Activated T-cell treated with anti-CD3 and anti-CD28 coated beads for 1 hour (primary cell): Measurements from ENCODE around the gene ACOT7.

Source experiments
- DNase-seq: peaks from one replicate; pipeline ENCODE4 v3.0.0-alpha.2; 2020; ENCODE audit warnings: low read depth

Gene ACOT7

DNA sequence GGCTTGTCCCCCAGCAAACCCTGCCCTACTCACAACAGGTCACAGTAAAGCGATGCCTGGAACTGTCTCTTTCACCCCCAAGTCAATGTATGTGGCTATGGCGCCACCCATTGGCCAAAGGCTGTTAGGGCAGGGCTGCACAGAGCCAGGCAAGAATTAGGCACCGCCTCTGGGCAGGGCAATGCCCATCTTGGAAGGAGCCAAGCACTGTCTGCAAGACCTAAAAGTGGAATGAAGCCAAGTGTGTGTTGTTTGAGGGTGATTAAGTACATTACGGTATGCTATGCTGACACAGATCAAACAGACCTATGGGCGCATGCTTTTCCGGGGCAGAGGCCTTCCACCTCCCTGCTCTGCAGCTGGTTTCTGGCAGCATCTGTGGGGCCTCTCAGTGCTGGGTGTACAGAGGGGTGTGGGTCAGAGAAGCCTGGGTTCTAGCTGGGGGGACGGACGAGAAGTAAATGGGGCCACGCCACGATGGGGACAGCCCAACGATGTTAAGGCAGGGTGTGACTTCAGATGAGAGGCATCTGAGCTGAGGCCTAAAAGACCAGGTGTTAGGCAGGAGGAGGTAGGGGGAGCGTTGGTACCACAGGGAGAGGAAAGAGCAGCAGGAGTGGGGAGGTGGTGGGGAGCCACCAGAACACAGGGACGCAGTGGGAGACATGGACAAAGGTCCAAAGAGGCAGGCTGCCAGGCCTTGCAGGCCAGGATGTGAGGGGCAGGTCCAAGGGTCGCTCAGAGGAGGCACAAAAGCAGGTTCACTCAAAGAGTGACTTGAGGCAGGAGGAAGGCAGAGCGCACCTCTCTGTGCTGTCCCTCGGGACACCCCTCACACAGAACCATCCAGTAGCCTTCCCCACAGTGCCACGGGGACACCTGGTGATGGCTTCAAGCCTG, 49.8 kb downstream of the ACOT7 start:
- DNase-seq, result peak; percentile 38

GRCh38 chr1:6342056-6342455, 51.5 kb downstream of the ACOT7 start:
- no peak for DNase-seq

DNA sequence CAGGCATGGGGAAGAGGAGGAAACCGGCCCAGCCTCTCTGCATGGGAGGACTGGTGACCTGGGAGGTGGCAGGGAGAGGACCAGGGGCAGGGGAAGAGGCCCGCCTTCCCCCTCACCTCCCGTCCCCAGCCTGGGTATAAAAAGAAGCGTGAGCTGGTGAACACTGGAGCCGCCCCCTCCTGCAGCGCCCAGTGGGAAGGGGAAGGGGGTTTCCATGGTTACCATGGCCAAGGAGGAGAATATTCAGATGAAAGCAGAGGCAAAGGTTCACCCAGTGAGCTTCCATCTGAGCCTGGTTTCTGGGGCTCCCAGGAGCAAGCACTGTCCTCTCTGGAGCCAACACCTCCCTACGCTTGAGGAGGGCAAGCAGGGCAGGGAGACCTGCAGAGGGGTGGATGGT, 54.9 kb downstream of the ACOT7 start:
- no peak for DNase-seq

DNA sequence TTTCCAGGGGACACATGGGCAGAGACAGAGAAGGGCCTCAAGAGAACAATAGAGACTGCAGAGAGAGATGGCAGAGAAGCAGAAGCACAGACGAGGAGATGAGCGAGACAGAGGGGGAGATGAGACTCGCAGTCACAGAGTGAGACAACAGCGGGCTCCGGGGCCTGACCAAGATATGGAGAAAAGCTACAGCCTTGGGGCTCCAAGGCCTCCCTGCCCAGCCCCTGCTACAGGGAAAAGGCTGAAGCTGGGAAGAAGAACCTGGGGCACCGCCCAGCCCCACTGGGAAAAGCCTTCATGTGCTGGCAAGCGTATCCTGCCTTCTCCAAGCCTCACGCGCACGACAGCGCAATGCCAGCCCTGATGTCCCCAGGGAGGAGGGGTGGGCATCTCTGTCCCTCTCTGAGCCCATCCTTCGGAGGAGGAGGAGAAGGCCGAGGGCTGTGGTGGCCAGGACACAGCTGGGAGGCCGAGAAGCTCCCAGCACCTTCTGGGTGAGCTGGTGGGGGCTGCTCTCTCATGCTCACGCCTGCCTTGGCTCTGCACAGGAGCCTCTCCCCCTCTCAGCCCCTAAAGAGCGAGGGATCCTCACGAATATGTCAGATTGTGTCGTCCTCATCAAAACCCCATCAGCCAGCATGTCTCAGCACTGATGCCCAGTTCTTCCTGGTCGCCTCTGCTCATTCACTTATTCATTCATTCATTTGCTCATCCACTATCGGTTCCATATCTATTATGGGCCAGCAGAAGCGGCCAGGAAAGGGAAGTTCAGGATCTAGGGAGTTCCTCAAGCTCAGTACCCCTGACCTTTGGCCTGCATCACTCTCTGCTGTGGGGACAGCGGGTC, 56.6 kb downstream of the ACOT7 start:
- no peak for DNase-seq

DNA sequence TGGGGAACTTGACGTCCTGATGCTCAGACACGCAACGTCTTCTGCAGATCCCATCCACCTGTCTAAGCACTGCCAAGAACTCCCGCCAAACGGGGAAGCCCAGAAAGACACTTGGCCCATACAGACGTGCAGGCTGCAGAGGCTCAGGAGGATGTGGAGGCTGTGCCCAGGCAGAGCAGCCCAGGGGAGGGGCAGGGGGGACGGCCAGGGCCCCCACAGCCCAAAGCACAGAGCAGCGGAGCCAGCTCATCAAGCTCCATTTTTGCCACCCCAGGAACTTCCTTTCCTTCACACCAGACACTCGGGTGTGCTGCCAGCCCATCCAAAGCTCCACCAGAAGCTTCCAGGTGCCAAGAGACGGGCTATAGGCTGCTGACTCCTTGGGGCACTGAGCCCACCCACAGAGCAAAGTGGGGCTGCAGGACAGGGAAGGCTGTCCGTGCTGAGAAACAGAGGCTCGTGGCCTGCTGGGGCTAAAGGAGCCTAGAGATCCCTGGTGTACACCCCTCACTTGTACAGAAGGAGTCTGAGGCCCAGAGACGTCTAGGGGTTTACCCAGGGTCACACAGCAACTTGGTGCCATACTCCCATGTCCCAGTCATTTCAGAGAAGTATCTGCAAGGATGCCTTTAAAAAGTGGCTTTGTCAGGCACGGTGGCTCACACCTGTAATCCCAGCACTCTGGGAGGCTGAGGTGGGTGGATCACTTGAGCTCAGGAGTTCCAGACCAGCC, 59.1 kb downstream of the ACOT7 start:
- no peak for DNase-seq

GRCh38 chr1:6332821-6333220, 60.7 kb downstream of the ACOT7 start:
- no peak for DNase-seq

DNA sequence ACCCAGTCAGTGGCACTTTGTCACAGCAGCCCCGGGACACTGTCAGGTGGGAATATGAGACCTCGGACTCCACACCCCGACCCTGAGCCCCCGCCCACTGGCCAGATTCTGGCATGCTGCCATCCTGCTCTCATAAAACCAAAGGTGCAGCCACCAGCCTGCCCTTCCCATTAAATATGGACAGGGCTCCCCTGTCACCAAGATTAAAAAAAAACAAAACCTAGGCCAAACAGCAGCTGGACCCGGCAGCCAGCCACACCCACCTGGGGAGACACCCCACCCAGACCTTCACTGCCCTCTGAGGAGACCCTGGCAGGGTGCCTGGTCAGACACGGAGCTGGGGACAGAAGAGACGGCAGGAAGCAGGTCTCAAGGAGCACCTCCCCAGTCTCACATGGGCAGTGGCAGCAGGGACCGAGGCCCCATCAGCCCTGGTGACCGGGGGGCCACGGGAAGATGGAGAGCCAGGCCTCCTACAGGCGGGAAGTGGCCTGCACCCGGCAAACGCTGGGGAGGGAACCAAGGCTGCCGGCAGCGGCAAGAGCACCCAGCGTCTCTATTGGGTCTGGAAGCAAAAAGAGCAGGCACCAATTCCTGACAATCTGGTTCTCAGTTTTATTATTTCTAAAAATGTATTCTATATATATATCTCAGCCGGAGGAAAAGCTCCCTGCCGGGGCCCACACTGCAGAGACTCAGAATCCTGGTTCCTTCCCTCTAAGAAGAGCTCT, 61.9 kb downstream of the ACOT7 start:
- no peak for DNase-seq

- DNase-seq, result no peak
Observed at GRCh38 chr1:6330410-6330911, 63.1 kb downstream of the ACOT7 start.

DNA sequence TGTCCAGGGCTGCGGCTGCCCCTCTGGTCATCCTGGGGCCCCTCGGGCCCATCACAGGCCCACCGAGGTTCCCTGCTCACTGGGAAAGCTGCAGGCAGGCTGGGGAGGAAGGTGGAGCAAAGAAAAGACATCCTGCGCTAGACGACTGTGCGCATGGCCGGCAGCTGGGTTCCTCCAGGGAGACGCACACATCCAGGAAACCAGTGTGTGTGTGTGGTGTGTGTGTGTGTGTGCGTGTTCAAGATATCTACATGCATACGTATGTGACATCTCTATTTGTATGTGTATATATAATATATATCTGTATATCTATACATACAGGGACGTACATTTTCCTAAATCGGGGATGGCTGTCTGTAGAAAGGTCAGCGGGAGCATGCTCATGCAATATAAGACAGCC, 63.7 kb downstream of the ACOT7 start:
- no peak for DNase-seq

GRCh38 chr1:6329396-6329795, 64.2 kb downstream of the ACOT7 start:
- DNase-seq, result no peak

- no peak for DNase-seq
Observed at GRCh38 chr1:6328696-6329095, 64.9 kb downstream of the ACOT7 start.

- DNase-seq, result no peak
Observed at GRCh38 chr1:6328091-6328490, 65.5 kb downstream of the ACOT7 start.

DNA sequence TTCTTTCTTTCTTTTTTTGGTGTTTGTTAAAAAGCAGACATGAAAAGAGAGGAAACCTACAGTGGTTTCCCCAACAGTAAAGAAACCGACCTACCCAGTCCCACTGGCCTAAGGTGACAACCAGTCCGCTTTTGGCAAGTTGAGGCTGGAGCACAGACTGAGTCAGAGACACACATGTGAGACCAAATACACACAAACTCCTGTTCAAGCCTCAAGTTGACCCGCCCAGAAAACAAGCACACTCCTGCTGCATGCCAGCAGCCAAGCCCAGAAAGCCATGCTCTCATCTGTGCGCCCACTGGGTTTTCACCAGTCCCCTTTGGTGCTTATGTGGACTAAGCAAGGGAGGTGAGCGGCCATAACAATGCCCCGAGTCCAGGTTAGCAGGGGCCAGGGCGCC, 68.1 kb downstream of the ACOT7 start:
- no peak for DNase-seq

GRCh38 chr1:6322161-6322560, 71.4 kb downstream of the ACOT7 start:
- no peak for DNase-seq

GRCh38 chr1:6321205-6321604, 72.4 kb downstream of the ACOT7 start:
- no peak for DNase-seq

DNA sequence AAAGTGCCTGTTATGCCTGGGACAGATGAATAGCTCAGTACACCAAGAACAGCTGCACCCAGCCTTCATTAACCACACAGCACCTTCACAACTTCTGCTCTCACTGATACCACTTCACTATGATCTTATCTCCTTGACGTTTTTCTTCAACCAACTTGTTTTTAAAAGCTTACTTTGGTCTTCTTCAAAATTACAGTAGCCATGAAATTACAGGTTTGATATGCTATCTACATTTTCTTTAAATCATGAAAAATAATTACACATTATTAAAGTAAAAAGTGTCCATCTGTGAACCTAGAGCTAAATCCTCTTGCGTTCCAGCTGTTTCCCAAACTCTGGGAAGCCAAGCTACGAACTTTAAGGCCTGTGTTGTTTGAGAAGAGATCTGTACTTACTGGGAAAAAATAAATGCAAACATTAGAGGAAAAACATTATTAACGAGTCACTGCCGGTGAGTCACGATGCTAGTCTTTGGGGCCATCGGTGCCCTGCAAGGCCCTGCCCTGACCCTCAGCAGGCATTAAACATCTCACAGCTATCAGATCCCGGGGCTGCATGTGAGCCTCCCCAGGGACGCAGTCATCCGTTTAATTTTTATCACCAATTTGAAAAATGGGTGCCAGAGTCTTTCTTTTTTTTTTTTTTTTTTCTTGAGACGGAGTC, 76.3 kb downstream of the ACOT7 start:
- DNase-seq, result no peak

DNA sequence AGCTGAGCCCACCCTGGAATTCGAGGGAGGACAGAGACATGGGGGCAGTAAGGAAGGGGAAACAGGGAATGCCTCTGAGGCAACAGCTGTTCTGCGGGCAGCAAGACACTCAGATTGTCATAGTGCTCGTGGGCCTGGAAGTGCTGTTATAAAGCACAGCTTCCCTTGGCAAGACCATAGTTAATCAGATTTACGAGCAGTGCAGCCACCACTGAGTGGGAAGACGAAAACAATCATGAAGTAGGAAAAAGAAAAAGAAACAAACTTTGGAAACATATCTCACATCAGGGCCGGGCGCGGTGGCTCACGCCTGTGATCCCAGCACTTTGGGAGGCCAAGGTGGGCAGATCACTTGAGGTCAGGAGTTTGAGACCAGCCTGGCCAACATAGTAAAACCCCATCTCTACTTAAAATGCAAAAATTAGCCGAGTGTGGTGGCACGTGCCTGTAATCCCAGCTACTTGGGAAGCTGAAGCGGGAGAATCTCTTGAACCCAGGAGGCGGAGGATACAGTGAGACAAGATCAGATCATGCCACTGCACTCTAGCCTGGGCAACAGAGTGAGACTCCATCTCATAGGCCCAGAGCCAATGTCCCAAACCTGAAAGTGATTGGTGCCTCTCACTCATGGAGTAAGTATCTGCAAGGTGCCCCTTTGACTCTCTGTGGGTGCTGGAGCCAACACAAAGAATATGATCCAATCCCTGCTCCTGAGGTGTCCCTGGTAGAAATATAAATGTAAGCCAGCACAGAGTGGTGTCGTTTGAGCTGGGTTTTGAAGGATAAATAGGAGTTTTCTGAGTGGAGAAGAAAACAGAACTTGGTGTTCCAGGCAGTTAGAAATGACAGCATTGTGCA, 77.1 kb downstream of the ACOT7 start:
- DNase-seq, result no peak

DNA sequence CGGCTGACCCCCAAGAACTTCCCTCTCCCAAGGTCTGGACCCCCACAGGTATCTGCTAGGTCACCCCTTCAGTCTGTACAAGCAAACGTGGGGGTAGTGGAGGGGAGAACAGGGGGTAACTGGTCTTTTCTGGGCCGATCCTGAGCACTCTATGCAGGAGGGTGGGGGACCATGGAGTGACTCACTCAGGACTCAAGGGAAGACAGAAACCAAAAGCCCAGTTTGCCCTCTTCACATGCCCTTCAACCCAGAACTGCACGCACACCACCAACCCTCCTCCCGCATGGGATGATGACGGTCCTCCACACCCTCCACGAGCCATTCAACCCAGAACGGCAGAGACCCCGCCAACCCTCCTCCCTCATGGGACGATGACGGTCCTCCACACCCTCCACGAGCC, 79.1 kb downstream of the ACOT7 start:
- DNase-seq, result no peak

DNA sequence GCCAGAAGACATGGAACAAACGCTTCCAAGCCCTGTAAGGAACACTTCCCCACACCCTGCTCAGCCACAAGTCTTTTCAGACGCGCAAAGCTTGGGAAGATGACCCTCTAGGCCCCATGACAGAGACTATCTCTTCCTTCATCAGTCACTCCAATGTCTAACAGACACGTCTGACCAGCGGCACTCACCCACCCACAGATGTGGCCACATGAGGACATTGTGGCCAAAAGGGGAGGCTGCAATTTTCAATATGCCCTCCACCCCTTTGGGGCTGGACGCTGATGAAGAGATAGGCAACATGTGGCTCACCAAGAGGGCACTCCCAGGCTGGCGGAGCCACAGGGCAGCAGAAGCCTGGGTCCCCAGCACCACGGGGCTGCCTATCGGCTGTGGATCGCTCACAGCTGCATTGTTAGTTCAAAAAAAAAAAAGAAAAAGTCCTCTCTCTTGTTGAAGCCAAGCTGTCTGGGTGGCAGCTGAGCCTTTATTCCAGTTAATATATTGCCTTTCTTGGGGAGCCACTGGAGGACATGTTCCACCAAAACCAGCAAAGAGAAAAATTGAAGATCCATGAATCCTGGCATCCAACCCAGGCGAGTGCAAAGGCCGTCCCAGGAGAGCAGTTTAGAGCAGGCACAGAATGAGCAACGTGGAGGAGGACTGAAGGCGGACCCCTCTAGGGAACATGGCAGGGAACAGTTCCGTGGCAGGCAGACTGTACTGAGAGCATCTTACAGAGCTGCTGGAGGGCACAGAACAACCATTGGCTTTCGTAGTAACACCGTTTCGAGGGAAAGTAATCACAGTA, 80.0 kb downstream of the ACOT7 start:
- DNase-seq, result no peak
